ENCODE data around the gene SACM1L. TPM values are rescaled to one million over a fixed set of nuclear protein-coding genes. Genes with fewer than 3 reads are reported as not detected.

The SACM1L gene
- total RNA-seq, 1 donor from 2014 or later, result 59.2 TPM

DNA sequence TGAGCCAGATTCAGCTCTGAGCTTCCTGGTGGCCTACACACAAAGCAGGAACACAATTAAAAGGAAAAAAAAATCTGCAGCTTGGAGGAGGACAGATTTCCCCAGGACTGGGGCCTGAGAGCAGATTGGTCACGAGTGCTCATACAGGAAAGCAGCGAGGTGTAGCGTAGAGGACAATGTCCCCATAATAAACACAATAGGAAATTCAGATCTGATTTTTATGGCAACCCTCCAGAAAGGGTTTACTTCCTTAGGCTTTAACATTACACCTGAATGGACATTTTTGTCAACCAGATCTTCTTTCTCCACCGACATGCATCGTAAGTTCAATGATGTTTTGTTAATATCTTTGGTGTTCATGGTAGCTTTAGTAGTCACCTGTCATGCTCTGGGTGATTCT is 83.9 kb downstream of the SACM1L start:
- Mint-ChIP-seq H3K9me3 (ENCODE audit: unreplicated experiment) (peaks cover 2% of the 10 kb centered on the region), H3K27me3 (ENCODE audit: unreplicated experiment) (peaks cover 6% of the 10 kb centered on the region), H3K36me3 (ENCODE audit: unreplicated experiment) (peaks cover under 1% of the 10 kb centered on the region), H3K4me1 (ENCODE audit: low read depth, unreplicated experiment) (no peaks in the 10 kb centered on the region), H3K27ac (ENCODE audit: unreplicated experiment) (no peak overlapping the region), H3K4me3 (ENCODE audit: unreplicated experiment) (no peak overlapping the region)
- TF ChIP-seq, protein P1, sequence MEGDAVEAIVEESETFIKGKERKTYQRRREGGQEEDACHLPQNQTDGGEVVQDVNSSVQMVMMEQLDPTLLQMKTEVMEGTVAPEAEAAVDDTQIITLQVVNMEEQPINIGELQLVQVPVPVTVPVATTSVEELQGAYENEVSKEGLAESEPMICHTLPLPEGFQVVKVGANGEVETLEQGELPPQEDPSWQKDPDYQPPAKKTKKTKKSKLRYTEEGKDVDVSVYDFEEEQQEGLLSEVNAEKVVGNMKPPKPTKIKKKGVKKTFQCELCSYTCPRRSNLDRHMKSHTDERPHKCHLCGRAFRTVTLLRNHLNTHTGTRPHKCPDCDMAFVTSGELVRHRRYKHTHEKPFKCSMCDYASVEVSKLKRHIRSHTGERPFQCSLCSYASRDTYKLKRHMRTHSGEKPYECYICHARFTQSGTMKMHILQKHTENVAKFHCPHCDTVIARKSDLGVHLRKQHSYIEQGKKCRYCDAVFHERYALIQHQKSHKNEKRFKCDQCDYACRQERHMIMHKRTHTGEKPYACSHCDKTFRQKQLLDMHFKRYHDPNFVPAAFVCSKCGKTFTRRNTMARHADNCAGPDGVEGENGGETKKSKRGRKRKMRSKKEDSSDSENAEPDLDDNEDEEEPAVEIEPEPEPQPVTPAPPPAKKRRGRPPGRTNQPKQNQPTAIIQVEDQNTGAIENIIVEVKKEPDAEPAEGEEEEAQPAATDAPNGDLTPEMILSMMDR (IDR thresholded peaks at IDR 0.05; ENCODE audit: partially characterized antibody, unreplicated experiment), result no peak
- no peak for DNase-seq

DNA sequence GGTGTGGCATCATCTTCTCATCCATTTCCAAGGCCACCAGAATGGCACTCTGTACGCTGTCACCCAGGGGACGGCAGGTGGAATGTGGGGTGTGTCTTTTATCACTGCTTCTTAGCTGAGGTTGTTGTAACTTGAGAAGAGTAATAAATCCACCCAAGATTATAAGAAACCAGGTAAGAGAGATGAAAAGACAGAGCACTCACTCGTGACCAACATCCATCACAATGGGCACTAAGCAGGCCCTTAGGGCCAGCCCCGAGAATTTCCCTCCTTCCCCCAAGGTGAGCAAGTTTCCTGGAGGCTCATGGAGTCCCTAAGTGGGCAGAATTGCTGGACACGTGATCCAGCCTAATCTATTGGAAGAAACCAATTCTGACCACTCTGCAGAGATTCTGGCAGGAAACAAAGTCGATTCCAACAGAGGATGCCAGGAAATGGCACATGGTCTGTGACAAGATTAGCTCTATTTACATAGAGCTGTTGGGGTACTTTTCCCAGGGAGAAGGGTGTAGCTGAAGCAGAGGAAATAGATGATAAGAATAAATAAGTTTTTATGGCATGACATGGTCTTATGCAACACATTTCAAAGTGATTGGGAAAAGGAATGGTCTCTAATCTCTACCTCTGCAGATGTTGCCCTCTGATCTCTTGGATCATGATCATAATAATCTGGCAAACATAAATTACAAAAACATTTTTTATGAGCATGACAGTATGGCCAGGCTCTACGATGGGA is 84.7 kb downstream of the SACM1L start:
- no peak for DNase-seq

DNA sequence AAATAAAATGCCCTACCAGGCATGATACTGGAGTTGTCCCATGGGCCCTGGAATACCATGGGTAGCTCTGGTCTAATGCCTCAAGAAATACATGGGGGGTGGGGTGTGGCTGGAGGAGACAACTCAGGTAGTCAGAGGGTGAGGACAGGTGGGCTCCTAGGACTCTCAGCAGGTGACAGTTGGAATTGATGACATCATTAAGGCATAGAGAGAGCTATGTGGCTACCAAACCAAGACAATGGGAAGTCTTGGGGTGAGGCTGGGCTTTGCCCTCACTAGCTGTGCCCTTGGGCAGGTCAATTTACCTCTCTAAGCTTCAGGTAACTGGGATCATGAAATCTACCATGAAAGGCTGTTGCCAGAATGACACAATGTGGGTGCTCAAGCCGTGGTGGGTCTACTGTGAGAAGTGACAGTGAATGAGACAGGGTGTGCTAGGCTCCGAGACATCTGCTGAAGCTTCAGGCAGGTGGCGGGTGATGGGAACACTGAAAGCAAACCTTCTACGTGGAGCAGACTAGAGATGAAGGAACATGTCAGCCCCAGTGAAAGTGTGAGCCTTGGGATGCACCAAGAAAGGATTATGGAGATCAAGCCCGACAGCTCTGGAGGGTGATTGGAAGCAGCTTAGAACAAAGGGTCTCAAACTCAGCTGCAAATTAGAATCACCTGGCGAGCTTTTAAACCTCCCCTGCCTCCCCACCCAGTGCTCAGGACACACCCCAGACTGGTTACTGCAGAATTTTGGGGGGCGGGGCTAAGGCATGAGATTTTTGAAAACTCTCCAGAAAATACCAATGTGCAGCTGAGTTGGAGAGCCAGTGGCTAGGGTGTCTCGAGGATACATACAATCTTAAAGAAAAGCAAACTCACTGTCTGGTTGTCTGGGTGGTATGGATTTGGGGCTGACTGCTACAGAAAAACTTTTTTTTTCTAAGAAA is 85.7 kb downstream of the SACM1L start:
- no peak overlapping the region for H3K27ac Mint-ChIP-seq (ENCODE audit: unreplicated experiment)
- H3K36me3 Mint-ChIP-seq (ENCODE audit: unreplicated experiment), result no peaks in the 10 kb centered on the region
- TF ChIP-seq, protein P1 (IDR thresholded peaks at IDR 0.05; ENCODE audit: partially characterized antibody, unreplicated experiment), result no peak
- H3K4me3 Mint-ChIP-seq (ENCODE audit: unreplicated experiment), result no peak overlapping the region
- peaks cover 6% of the 10 kb centered on the region for H3K27me3 Mint-ChIP-seq (ENCODE audit: unreplicated experiment)
- H3K4me1 Mint-ChIP-seq (ENCODE audit: low read depth, unreplicated experiment), result no peaks in the 10 kb centered on the region
- DNase-seq, result no peak
- peaks cover 2% of the 10 kb centered on the region for H3K9me3 Mint-ChIP-seq (ENCODE audit: unreplicated experiment)

More for the DNA sequence above, 84.7 kb downstream of the SACM1L start:
- TF ChIP-seq, protein P1 (IDR thresholded peaks at IDR 0.05; ENCODE audit: partially characterized antibody, unreplicated experiment), result no peak
- no peaks in the 10 kb centered on the region for H3K4me1 Mint-ChIP-seq (ENCODE audit: low read depth, unreplicated experiment)
- peaks cover 6% of the 10 kb centered on the region for H3K27me3 Mint-ChIP-seq (ENCODE audit: unreplicated experiment)
- no peaks in the 10 kb centered on the region for H3K36me3 Mint-ChIP-seq (ENCODE audit: unreplicated experiment)
- H3K27ac Mint-ChIP-seq (ENCODE audit: unreplicated experiment), result no peak overlapping the region
- peaks cover 2% of the 10 kb centered on the region for H3K9me3 Mint-ChIP-seq (ENCODE audit: unreplicated experiment)
- H3K4me3 Mint-ChIP-seq (ENCODE audit: unreplicated experiment), result no peak overlapping the region

DNA sequence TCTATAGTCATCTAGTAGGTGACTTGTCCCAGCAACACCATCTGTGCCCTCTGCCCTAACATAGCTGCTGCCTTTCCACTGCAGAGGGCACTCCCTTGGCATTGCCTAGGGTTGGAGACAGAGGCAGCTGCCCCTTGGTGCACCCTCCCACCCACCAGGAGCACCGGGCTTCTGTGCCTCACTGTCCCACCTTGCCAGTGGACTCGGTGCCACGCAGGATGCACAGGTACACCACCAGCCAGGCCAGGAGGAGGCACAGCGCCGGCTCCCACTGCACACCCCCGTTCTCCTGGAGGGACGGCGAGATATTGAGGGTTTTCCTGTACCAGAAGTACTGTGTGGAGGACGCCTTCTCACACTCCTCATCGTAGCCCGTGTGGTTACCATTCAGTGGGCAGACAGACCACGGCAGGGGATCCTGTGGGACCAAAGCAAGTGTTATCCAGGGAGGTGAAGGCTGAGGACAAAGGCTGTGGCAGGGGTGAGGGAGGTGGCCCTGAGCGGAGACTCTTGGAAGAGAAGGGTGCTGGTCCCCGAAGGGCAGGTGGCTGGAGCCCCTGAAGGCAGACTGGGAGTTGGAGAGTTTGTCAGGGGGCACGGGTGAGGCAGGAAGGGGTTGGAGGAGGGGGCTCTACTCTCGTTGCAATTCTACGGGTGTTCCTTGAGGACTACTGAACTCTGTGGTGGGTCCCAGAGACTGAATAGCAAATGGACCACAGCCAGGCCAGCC is 86.5 kb downstream of the SACM1L start:
- TF ChIP-seq, protein P1 (IDR thresholded peaks at IDR 0.05; ENCODE audit: partially characterized antibody, unreplicated experiment), result no peak
- Mint-ChIP-seq H3K4me1 (ENCODE audit: low read depth, unreplicated experiment) (no peaks in the 10 kb centered on the region), H3K27ac (ENCODE audit: unreplicated experiment) (no peak overlapping the region), H3K27me3 (ENCODE audit: unreplicated experiment) (peaks cover 6% of the 10 kb centered on the region), H3K36me3 (ENCODE audit: unreplicated experiment) (no peaks in the 10 kb centered on the region), H3K4me3 (ENCODE audit: unreplicated experiment) (no peak overlapping the region), H3K9me3 (ENCODE audit: unreplicated experiment) (peaks cover 2% of the 10 kb centered on the region)
- no peak for DNase-seq

All from glutamatergic neuron (in vitro differentiated cells).